Inferior parietal cortex (tissue), 1 donor: ENCODE results near the gene GALNT2.

Experiments used
- DNase-seq: peaks from one replicate; pipeline ENCODE4 v3.0.0-alpha.2; 2016; ENCODE audit errors: extremely low spot score

The GALNT2 gene

DNA sequence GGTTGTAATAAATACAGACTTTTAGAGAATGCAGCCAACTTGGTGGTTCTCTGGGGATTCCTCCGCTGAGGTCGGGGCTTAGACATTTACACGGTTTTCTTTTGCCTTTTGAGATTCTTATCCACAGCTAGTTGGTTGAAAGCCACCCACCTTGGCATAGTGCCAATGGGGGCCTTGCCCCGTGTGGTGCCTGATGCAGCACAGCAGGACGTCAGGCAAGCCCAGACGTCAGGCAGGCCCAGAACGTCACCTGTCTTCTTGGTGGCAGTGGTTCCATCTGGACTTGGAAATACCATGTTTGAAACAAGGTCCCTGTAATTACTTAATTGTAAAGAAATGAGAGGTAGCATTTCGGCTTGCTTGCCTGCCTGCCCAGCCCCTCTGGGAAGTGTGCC lies 78.5 kb downstream of the GALNT2 start:
- no peak for DNase-seq

DNA sequence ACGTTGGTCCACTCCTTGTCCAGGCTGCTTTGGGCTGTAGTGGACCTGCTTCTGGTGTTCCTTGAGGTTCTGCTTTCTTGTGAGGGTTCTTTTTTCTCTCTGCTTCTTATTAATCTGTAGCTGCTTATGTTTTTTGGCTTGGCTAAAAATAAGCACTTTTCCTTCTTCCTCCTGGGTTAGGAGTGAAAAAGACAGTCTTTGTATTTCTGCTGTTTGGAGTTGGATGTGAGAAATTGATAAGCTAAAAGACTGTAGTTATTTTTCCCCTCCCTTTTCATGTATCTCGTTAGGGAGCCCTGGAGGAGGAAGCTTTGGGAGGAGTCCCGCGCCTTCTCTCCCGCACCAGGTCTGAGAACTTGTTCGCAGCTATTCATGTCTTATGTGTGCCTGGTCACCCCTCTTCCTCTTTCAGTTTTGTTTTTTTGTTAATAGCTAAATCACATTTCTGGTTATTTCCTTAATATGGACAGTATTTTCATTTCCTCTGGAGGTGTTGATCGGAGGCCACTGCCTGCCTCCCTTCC lies 79.0 kb downstream of the GALNT2 start:
- no peak for DNase-seq

DNA sequence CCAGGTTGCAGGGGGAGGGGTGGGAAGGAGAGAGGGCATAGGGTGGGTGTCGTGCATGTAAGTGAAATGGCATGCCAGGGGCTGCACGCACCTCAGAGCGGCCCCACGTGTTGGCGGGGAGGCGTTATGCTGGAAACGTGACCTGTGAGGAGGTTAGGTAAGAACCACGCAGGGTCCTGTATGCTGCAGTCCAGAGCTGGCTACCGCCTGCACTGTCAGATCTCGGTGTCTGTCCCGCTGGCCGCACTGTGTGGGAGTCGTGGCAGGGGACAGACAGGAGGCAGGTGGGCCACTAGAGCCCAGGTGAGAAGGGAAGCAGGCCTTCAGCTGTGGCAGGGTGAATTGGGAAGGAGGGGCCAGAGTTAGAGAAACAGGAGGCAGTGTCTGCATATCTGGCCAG lies 79.7 kb downstream of the GALNT2 start:
- no peak for DNase-seq

DNA sequence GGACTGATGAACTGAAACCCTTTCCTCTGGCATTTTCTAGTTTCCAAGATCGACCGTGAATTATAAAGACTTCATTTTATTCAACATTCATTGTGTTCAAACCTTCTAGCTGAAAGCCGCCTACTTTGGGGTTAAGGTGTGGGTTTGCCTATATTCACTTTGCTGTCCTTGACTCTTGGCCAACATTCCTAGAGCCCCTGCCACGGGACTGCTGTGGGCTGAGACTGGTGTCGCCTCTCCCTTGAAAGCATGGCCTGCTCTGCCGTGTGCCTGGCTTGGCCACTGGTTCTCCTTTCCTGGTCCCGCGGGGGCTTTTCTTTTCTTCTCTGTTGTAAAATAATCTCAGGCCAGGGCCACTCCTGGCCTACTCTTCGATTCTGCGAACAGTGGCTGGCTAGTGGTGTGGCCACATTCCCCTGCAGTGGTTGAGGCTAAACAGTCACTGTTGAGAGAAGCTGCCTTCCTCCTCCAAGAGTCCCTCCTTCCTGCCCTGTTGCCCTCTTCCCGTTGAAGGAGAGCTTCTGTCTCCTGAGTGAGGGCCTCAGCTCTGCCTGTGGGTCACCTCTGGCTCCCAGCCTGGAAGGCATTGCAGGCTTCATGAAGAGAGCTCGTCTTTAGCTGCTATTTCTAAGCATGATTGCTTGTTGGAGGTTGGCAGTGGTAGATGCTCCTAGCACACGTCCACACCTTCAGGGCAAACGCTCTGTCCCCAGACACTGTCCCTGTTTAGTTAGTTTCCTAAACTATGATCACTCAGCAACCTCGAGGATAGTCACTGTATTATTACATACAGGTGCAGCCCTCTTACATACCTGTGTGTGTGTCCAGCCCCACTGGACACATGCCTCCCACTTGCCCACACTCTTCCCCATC lies 80.5 kb downstream of the GALNT2 start:
- no peak for DNase-seq

DNA sequence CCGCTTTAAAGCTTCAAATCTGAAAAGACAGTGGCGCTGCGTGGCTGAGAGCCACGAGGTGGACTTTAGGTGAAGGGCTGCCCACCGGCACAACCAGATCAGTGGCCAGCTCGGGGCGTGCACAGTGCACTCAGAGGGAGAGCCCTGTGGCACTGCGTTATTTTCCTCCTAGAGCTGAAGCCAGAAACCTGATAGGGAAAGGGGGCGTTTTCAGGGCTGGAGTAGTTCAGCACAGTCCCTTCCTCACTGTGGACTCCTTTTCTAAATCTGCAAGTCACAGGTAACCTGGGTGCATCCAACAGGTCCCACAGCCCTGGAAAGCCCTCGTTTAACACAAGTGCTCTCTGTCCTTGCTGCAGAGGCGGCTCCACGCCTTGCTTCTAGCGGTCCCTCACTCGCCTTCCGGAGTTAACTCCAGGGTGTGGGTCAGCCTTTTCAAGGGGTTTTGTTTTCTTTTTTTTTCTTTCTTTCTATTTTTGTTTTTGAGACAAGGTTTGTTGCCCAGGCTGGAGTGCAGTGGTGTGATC lies 81.2 kb downstream of the GALNT2 start:
- no peak for DNase-seq

DNA sequence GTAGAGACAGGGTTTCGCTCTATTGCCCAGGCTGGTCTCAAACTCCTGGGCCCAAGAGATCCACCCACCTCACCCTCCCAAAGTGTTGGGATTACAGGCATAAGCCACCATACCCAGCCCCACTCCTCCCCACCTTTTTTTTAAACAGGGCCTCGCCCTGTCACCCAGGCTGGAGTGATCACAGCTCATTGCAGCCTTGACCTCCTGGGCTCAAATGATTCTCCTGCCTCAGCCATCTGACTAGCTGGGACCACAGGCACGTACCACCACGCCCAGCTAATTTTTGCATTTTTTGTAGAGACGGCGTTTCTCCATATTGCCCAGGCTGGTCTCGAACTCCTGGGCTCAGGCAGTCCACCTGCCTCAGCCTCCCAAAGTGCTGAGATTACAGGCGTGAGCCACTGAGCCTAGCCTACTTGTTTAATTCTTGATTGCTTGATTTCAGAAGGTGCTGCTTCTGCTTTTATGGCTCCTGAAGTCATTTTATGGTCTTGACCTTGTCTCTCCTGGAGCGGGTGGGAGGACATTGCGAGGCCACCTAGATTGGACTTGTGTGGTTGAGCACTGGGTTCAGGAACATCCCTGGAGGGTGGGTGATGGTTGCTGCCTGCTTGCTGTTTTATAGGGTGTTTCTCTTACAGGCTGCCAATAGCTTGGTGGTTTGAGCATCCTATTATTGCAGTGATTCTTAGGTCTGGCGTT lies 81.9 kb downstream of the GALNT2 start:
- no peak for DNase-seq

DNA sequence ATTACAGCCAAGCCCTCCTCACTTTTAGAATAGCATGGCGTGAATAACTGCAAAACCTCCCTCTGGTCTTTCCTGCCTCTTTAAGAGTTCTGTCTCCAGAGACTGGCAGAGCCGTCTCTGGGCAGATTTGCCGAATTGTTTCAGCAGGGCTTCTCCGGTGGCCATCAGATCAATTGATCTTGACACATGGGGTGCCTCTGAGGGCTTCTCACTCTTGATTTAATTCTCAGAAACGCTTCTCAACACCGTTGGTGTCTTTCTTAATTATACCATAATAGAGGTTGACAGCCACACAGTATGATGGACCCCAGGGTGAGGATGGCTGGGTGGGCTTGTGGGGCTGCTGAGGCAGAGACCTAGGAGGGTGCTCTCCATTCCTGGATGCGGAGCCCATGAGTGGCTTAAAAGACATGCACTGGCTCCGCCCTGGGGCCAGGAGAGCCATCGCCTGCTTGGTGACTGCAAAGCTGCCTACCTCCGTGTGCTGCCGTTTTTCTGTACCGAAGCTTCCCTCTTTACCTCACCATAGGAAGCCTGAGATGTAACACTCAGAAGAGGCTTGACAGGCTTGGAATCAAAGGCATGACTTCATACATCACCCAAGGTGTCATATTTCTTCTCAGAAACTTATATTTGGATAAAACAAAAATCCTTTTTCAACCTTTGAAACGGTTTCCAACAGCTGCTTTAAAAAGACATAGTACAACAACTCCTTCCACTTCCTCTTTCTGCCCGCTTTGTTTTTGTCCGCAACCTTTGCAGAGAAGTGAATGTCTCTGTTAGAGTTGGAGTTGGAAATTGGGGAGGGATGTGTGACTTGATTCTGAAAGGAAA lies 82.9 kb downstream of the GALNT2 start:
- no peak for DNase-seq

DNA sequence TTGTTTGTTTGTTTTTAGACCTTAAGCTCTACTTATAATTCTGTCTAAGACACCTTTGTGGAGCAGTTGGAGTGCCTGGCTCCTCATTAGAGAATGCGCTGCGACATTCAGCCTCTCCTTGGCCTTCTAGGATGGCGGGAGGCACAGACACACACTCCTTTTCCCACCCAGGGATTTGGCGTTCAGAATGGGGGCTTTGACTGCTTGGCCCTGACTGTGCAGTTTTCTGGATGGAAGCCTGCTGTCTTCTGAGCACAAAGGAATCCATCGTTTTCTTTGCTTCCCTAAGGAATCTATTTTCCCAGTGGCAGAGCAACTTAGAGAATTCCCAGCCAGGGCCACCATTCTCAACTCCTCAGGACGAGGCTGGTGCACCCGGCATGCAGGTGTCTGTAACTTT lies 83.6 kb downstream of the GALNT2 start:
- DNase-seq, result no peak

DNA sequence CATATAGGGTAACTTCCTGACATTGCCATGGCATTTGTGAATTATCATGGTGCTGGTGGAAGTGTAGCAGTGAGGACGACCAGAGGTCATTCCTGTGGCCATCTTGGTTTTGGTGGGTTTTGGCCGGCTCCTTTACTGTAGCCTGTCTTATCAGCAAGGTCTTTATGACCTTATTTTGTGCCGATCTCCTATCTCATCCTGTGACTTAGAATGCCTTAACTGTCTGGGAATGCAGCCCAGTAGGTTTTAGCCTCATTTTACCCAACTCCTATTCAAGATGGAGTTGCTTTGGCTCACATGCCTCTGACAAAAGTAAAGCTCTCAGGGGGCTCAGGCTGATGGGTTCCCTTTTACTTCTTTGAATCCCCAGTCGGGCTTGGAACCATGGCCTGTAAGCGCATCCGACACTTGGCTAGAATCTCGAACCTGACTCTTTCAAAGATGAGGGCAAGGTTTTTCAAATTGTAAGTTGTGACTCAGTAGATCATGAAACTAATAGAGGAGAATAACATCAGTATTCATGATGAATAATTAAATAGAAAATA lies 85.0 kb downstream of the GALNT2 start:
- no peak for DNase-seq

DNA sequence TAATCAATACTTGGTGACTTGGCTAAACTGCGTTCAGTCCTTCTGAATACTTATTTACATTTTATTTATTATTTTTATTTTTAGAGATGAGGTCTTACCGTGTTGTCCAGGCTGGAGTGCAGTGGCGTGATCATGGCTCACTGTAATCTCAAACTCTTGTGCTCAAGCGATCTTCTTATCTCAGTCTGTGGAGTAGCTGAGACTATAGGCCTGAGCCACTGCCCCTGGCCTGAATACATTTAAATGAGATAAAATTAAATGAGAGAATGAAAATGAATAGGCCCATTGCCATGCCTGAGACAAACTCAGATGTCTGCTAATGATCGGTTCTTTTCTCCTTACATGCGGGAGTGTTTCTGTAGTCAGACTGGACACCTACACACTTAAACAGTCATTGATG lies 86.0 kb downstream of the GALNT2 start:
- no peak for DNase-seq

DNA sequence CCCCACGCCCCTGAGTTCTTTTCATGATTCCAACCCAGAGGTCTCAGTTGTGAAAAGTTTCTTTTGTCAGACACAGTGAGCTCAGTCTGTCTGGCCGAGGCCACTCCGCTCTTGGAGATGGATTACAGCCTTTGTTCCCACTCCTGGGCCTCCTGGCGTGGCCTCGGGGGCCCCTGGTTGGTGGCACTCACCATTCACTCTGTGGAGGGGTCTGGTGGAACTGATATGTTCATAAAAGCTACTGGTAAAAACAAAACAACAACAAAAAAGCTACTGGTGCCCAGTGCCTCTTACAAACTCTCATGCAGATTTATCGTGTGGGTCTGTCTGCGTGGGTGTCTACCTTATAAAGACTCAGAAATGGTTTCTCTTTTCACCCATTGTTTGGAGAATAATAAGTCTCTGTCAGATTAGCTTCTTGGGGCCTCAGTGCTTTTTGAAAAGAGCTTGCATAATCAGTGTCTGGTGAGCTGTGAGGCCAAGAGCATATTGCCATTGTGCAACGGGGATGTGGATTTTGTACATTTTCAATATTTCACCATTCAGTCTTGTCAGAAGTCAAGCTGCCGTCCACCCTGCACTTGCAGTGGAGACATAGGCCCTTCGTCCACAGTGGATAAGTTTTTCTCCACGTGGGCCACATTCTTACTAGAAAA lies 86.7 kb downstream of the GALNT2 start:
- no peak for DNase-seq

DNA sequence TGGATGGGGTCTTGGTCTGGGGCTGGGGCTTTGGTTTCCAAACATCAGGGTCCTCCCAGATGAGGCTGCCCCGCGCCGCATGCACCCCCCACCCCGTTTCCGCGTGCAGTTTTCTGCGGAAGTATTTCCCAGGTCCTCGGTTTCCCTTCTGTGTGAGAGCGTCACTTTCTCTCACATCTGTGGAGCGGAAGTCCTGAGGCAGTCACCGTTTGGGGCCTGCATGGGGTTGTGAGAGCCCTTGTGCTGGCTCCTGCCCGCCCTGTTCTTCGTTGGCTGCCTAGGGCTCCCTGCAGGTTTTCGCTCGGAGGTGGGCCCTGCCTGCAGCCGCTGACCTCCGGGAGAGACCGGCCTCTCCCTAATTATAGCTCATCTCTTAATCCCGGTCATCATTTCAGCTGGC lies 88.0 kb downstream of the GALNT2 start:
- DNase-seq, result no peak

DNA sequence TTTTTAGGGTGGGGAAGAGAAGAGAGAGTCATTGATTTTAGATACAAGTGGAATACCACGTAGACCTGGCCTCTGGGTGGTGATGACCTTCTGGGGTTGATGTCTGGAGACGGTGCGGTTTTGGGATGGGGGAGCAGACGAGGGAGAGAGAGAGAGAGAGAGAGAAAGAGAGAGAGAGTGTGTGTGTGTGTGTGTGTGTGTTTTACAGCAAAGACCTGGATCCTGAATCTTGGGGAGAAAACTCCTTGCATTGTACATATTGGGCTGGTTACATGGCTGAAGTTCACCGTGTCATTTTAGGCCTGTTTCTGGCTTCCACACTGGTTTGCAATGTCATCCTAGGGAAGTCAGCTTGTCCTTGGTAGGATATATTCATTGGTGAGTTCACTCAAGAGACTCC lies 89.0 kb downstream of the GALNT2 start:
- no peak for DNase-seq

DNA sequence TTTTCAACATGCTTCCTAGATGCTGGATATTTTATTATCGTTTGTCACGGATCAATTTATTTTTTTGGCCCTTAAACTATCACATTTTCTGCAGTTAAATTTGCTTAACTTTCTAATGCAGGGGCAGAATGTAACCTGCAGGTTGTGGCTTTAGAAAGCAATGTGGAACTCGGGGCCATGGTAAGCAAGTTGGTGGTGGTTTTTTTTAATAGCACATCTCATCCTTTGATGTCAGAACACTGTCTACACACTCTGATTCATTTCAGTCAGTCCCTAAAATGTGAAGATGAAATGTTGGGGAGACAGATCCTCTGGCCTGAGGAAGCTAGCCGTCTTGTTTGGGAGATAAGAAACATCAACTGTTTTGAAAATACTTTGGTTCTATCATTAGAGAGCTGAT lies 89.5 kb downstream of the GALNT2 start:
- no peak for DNase-seq

DNA sequence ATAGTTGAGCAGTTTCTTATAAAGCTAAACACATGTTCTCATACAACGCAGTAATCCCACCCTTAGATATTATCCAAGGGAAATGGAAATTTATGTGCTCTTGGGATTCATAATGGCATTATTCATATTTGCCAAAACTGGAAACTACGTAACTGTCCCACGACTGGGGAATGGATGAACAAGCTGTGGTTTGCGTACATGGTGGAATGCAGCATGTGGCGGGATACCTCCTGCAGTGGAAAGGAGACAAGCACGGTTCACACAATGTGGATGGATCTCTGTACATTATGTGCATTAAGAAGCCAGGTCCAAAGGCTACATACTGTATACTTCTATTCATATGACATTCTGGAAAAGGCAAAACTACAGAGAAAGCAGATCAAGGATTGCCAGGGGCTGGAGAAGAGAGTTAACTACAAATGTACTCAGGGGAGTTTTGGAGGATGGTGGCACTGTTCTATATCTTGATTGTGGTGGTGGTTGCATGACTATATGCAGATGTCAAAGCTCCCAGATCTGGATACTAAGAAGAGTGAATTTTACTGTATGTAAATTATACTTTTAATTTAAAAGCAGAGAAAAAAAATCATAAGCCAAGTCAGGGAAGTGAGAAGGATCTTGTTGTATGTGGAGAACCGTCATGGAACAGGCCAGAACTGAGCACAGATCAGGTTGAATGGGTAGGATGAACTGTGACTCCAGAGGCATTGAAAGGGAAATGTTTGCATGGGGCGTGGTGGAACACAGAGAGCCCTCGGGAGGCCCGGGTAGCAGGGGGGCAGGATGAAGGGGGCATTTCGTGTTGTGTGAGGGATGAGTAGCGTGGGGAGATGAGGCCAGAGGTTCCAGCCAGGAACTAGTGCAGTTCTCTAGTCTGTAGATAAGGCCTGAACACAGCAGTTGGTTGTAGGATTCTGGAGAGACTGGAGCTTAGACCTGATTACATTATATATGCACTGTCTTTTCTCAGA lies 90.7 kb downstream of the GALNT2 start:
- DNase-seq, result no peak

DNA sequence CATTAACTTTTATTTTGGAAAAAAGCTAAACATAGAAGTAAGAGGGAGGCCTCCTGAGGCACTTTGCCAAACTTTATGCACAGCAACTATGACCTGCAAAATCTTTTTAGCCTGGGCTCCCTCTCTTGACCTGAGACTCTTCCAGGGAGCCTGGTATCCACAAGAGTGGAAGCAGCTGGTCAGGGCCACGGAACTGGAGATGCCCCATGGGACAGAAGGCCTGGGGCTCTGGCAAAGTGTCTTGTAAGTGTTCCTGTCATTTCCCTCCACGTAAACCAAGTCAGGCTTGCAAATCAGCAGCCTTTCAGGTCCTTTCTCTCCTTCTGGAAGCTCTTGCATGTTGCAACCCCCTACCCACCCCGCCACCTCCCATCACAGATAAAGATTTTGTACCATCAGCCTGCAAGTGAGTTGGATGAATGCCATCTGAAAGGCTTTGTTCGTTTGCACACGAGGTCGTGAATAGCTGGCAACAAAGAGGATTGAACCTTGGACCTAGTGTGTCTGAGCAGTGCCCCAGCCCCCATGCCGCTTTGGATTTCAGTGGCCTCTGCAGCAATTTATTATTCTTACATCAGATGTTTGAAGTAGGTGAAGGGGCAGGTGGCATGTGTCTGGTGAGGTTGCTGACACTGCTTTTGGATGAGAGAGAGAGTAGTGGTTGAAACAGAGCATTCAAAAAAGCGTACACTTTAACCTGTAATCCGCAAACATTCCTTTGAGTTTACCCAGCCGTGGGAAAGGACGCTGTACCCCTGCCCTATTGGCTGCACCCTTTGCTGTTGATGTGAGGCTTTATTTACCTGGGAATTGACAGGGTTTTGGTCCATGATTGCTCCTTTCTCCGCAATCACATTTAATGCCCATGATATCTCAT lies 91.6 kb downstream of the GALNT2 start:
- DNase-seq, result no peak

DNA sequence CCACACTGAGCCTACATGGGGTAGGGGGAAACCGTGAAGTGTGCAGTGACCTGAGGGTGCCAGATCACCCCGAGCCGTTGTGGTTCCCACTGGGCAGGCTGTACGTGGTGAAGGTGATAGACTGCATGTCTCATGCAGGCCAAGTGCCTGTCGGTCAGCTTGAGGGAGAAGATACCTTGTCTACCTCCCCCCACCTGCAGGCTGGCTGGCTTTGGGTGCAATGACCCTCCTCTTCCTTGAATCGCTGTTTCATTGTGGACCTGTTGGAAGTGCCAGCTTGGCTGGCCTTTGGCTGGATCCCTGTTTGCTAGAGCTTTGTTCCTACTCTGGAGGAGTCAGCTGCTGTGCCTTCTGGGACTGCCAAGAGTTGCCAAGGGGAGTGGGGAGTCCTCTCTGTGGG lies 92.5 kb downstream of the GALNT2 start:
- no peak for DNase-seq

DNA sequence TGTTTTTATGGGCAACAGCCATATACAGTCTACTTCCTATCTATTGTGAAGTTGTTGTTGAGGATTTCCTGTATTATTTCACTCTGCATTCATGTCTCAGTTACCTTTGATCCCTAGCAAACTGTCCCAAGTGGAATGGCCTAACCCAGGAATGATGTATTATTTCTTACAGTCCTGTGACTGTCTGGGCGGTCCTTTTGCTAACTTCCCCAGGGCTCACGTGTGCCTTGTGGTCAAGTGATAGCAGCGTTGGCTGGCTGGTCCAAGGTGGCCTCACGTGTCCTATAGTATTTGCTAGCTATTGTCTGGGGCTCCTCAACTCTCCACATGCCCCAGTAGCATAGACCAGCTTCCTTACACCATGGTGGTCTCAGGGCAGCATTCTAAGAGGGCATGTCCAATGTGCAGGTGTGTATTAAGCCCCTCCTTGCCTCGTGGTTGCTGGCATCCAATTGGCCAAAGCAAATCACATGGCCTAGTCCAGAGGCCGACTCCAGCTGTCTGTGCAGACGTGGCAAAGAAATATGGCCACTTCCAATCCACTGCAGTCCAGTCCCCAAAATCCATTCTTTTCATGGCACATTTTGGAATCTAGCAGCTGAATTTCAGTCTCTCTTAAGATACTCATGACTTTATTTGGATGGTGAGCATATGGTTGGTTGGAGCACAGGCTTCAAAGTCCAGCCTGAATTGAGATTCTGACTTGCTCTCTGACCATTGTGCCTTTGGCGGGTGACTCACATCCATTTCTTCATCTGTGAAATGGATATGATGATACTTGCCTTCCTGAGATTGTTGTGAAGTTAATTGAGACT lies 94.1 kb downstream of the GALNT2 start:
- no peak for DNase-seq
